GM12878 (cell line): Measurements from ENCODE around the gene PDE7B. TPM values are rescaled to one million over a fixed set of nuclear protein-coding genes. Genes with fewer than 3 reads are reported as not detected.

ENCODE experiments used
- ATAC-seq: fragments of 200-7000 bp; cut with Tn5 transposase; 3 replicates; pipeline ENCODE4 v1.9.1; 2020; ENCODE audit warnings: mild to moderate bottlenecking, moderate library complexity
- BruUV-seq: library from RNA; stranded (reverse); fragments of 400-500 nt; replicated peaks from 2 replicates; lab custom pipeline; 2021; lab: Mats Ljungman, UMichigan
- CTCF ChIA-PET: fragments of 300-600 bp; sonication (Branson Sonifier 250); formaldehyde crosslinking; extraction: SDS; loops from one replicate; lab custom pipeline; 2021; ENCODE audit warnings: inconsistent platforms; lab: Yijun Ruan, JAX
- POLR2A ChIA-PET: fragments of 350-600 bp; formaldehyde crosslinking; extraction: SDS; loops from one replicate; lab custom pipeline; 2021; ENCODE audit warnings: inconsistent platforms; lab: Charles Lee
- RAD21 ChIA-PET: fragments of 300-600 bp; sonication (Branson Sonifier 250); formaldehyde crosslinking; loops from one replicate; lab custom pipeline; 2023; ENCODE audit warnings: antibody characterized with exemption; ENCODE audit not compliant: unreplicated experiment; lab: Charles Lee
- SMC1A ChIA-PET: fragments of 300-600 bp; sonication (Branson Sonifier 250); formaldehyde crosslinking; loops from one replicate; lab custom pipeline; 2023; ENCODE audit not compliant: unreplicated experiment, uncharacterized antibody; lab: Charles Lee
- DNase-seq: peaks from one replicate; pipeline ENCODE4 v3.0.0-alpha.2; 2011; ENCODE audit warnings: low read depth, low spot score
- FAIRE-seq: peaks from 3 replicates; lab custom pipeline; 2011; peaks lifted over from hg19 to GRCh38; lab: Jason Lieb, UNC
- H2AFZ ChIP-seq: 2 replicates; pipeline ENCODE4 v1.6.0; 2011; ENCODE audit warnings: low read depth, low read length, control low read depth; ENCODE audit not compliant: control insufficient read depth
- H3K27ac ChIP-seq: 2 replicates; pipeline ENCODE4 v1.5.1; 2011; ENCODE audit warnings: control low read depth; ENCODE audit not compliant: control insufficient read depth, insufficient read depth
- H3K27me3 ChIP-seq, 2 experiments: replicated peaks in 1 of 2; 2 replicates each; pipeline versions ENCODE4 v1.6.0 to v1.6.1; 2011; ENCODE audit warnings: low read length in 1 of 2; ENCODE audit not compliant: control insufficient read depth in 2 of 2, insufficient read depth in 2 of 2
- H3K36me3 ChIP-seq, 2 experiments: 2 replicates each; pipeline ENCODE4 v1.5.1; 2011; ENCODE audit warnings: low read length in 1 of 2; ENCODE audit not compliant: control insufficient read depth in 2 of 2, insufficient read depth in 2 of 2
- H3K4me1 ChIP-seq: 2 replicates; pipeline ENCODE4 v1.6.1; 2011; ENCODE audit warnings: mild to moderate bottlenecking, low read length, moderate library complexity, mixed read lengths; ENCODE audit not compliant: control insufficient read depth, insufficient read depth
- H3K4me2 ChIP-seq: 2 replicates; pipeline ENCODE4 v1.6.0; 2011; ENCODE audit warnings: control low read depth; ENCODE audit not compliant: control insufficient read depth, insufficient read depth
- H3K4me3 ChIP-seq: fragments of 200-600 bp; sonication (generic); 2 replicates; pipeline ENCODE4 v1.5.1; 2016
- H3K79me2 ChIP-seq: 2 replicates; pipeline ENCODE4 v1.6.0; 2011; ENCODE audit warnings: low read length; ENCODE audit not compliant: control insufficient read depth, insufficient read depth
- H3K9ac ChIP-seq: 2 replicates; pipeline ENCODE4 v1.8.0; 2011; ENCODE audit warnings: low read length, control low read depth, mixed read lengths; ENCODE audit not compliant: control insufficient read depth, insufficient read depth
- H3K9me3 ChIP-seq: replicated peaks from 3 replicates; pipeline ENCODE4 v1.5.1; 2011; ENCODE audit warnings: mild to moderate bottlenecking, low read length; ENCODE audit not compliant: control insufficient read depth, insufficient read depth
- H4K20me1 ChIP-seq: 2 replicates; pipeline ENCODE4 v1.6.0; 2011; ENCODE audit not compliant: control insufficient read depth, insufficient read depth
- CHD1 ChIP-seq: IDR thresholded peaks from 2 replicates; pipeline ENCODE4 v1.6.1; 2012; ENCODE audit warnings: low read depth, low read length, improper control_type of control experiment
- CREB1 ChIP-seq: IDR thresholded peaks from 2 replicates; pipeline ENCODE4 v1.6.1; 2012; ENCODE audit warnings: low read depth, mild to moderate bottlenecking, inconsistent platforms
- CREM ChIP-seq: IDR thresholded peaks from 2 replicates; pipeline ENCODE4 v1.6.1; 2014; ENCODE audit warnings: antibody characterized with exemption, low read depth
- MEF2B ChIP-seq: fragments of 450-650 bp; IDR thresholded peaks from 2 replicates; pipeline ENCODE4 v1.6.1; 2018; ENCODE audit warnings: mild to moderate bottlenecking, moderate library complexity; ENCODE audit not compliant: partially characterized antibody, poor library complexity, severe bottlenecking
- NFXL1 ChIP-seq: fragments of 450-650 bp; IDR thresholded peaks from 2 replicates; pipeline ENCODE4 v1.6.1; 2017; ENCODE audit warnings: antibody characterized with exemption, mild to moderate bottlenecking, borderline replicate concordance
- SIN3A ChIP-seq: IDR thresholded peaks from 2 replicates; pipeline ENCODE4 v1.6.1; 2012; ENCODE audit warnings: low read depth, low read length, improper control_type of control experiment
- SP1 ChIP-seq: IDR thresholded peaks from one replicate; pipeline ENCODE4 v1.6.1; 2011; ENCODE audit warnings: low read depth, low read length
- STAT1 ChIP-seq: fragments of 450-650 bp; conservative IDR thresholded peaks from 2 replicates; pipeline ENCODE4 v1.6.1; 2014; ENCODE audit warnings: antibody characterized with exemption, mild to moderate bottlenecking
- TCF12 ChIP-seq: IDR thresholded peaks from 2 replicates; pipeline ENCODE4 v1.6.1; 2011; ENCODE audit warnings: low read depth, mild to moderate bottlenecking, low read length
- WRNIP1 ChIP-seq: IDR thresholded peaks from 2 replicates; pipeline ENCODE4 v1.6.1; 2011; ENCODE audit warnings: low read depth, low read length, improper control_type of control experiment, borderline replicate concordance
- WGBS: methylation state at CpG from one replicate; pipeline ENCODE4 v1.1.6; 2016; ENCODE audit warnings: low lambda C conversion rate; ENCODE audit not compliant: insufficient replicate concordance, insufficient coverage; ENCODE audit errors: missing lambda C conversion rate; 5-methylcytosine and 5-hydroxymethylcytosine counted together
- in situ Hi-C: fragments of 300-500 bp; cut with MboI; formaldehyde crosslinking; loops from 9 replicates; pipeline ENCODE4 v1.14.3; 2018; ENCODE audit warnings: mixed read lengths
- intact Hi-C: fragments of 100-400 bp; cut with micrococcal nuclease; formaldehyde crosslinking; loops from one replicate; pipeline ENCODE4 v1.14.2; 2022; ENCODE audit not compliant: unreplicated experiment
- polyA plus RNA-seq, 11 experiments: library from polyadenylated mRNA; depleted of rRNA in 4 of 11; unstranded in 6 of 11; stranded (reverse) in 5 of 11; fragments of >200 nt; fragmentation: Nextera tagmentation in 4 of 11; fragmentation: Illumina TruSeq in 1 of 11; extraction: Ambion mirVana in 4 of 11; extraction: Trizol in 1 of 11; gene quantifications; 1 replicate in 1 of 11; 2 replicates in 10 of 11; pipeline versions ENCODE4 v1.2.1 to v1.2.3, GENCODE V29; 2011 to 2016; ENCODE audit warnings: inconsistent platforms in 2 of 11, missing spikeins in 2 of 11, low read depth in 1 of 11
- total RNA-seq, 4 experiments: library from RNA; depleted of rRNA in 3 of 4; stranded (reverse); fragments of >200 nt in 3 of 4; fragmentation: Illumina TruSeq in 1 of 4; extraction: Trizol in 1 of 4; gene quantifications; 2 replicates each; pipeline versions ENCODE4 v1.2.1 to v1.2.3, GENCODE V29; 2013 to 2021
- TF ChIP-seq, protein P1 (sequence below): fragments of 450-650 bp; IDR thresholded peaks from 2 replicates; pipeline ENCODE4 v1.6.1; 2017; ENCODE audit warnings: antibody characterized with exemption, mild to moderate bottlenecking, moderate library complexity
- TF ChIP-seq, protein P2 (sequence below): IDR thresholded peaks from 2 replicates; pipeline ENCODE4 v1.6.1; 2011; ENCODE audit warnings: borderline replicate concordance, low read depth, mild to moderate bottlenecking, moderate library complexity, mixed read lengths, low read length; ENCODE audit not compliant: insufficient read depth; ENCODE audit errors: extremely low read length

The PDE7B gene
- total and polyA plus RNA-seq, 10 of the 15 experiments (the other 5 are each of a cell fraction or from before 2014, with no cell fraction given): not detected

DNA sequence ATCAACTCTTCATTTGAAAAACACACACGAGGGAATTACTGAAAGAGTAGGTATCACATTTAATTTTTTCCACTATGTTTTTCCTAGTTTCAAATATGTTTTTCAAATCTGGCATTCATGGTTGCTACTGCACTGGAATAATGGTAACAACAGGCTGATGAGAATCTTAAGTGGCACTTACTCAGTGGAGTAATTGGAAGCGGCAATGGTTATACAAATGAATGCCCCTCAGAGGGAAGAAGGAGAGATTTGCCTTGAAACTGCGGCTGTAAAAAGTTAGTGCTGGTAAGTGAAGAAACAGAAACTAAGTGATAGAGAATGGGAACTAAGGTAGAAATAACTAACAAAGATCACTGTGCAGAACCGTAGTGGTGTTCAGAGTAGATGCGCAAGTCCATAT, 41.0 kb upstream of the PDE7B start:
- in situ Hi-C loops (no loop called here), intact Hi-C loops (no loop called here)
- Histone ChIP-seq H3K27ac (no peak overlapping the region), H4K20me1 (no peaks in the 10 kb centered on the region), H3K9ac (no peak overlapping the region), H3K9me3 (no peaks in the 10 kb centered on the region), H3K4me2 (no peak overlapping the region), H3K79me2 (no peaks in the 10 kb centered on the region), H3K27me3 (peaks cover 0 to 1% of the 10 kb centered on the region in 2 experiments; a peak in 1 of 4 replicates), H3K4me3 (no peak overlapping the region), H2AFZ (no peak overlapping the region), H3K4me1 (no peaks in the 10 kb centered on the region), H3K36me3 (no peaks in the 10 kb centered on the region)
- ChIA-PET CTCF (no interaction called here), SMC1A (no interaction called here), POLR2A (no interaction called here), RAD21 (no interaction called here)
- FAIRE-seq (no peak), ATAC-seq (no peak), DNase-seq (no peak)
- WGBS: 76% methylated on average over 5 of the region's 5 CpGs
- TF ChIP-seq WRNIP1 (no peak), STAT1 (no peak)
- BruUV-seq: no TSS peak

DNA sequence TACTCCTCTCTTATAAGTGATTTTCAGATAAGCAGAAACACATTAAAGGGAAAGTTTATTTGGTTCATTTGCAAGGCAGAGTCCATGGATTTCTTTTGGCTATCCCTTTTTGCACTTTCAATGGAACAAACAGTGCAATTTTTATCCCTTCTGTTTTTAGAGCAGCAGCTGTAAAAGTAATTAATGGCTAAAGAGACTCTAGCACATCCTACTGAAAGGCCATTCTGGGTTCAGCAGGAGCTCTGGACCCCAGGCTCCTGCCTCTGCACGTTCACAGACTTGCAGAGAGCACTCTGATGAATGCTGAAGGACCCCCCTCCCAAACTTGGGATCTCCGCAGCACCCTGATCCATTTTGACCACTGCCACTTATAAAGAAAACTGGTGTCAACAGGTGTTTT, 40.3 kb upstream of the PDE7B start:
- TF ChIP-seq TCF12: no peak
- TF ChIP-seq SIN3A: no peak
- TF ChIP-seq, protein P1, sequence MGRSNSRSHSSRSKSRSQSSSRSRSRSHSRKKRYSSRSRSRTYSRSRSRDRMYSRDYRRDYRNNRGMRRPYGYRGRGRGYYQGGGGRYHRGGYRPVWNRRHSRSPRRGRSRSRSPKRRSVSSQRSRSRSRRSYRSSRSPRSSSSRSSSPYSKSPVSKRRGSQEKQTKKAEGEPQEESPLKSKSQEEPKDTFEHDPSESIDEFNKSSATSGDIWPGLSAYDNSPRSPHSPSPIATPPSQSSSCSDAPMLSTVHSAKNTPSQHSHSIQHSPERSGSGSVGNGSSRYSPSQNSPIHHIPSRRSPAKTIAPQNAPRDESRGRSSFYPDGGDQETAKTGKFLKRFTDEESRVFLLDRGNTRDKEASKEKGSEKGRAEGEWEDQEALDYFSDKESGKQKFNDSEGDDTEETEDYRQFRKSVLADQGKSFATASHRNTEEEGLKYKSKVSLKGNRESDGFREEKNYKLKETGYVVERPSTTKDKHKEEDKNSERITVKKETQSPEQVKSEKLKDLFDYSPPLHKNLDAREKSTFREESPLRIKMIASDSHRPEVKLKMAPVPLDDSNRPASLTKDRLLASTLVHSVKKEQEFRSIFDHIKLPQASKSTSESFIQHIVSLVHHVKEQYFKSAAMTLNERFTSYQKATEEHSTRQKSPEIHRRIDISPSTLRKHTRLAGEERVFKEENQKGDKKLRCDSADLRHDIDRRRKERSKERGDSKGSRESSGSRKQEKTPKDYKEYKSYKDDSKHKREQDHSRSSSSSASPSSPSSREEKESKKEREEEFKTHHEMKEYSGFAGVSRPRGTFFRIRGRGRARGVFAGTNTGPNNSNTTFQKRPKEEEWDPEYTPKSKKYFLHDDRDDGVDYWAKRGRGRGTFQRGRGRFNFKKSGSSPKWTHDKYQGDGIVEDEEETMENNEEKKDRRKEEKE: no peak
- TF ChIP-seq, protein P2, sequence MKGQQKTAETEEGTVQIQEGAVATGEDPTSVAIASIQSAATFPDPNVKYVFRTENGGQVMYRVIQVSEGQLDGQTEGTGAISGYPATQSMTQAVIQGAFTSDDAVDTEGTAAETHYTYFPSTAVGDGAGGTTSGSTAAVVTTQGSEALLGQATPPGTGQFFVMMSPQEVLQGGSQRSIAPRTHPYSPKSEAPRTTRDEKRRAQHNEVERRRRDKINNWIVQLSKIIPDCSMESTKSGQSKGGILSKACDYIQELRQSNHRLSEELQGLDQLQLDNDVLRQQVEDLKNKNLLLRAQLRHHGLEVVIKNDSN: no peak
- TF ChIP-seq NFXL1: no peak
- no peak for TF ChIP-seq CHD1
- TF ChIP-seq CREB1: no peak
- TF ChIP-seq WRNIP1: no peak
- TF ChIP-seq MEF2B: no peak
- TF ChIP-seq SP1: no peak
- no peak for TF ChIP-seq CREM
- no peak overlapping the region for H3K4me2 ChIP-seq
- no peak overlapping the region for H3K4me3 ChIP-seq
- ChIA-PET POLR2A (no interaction called here), CTCF (no interaction called here), SMC1A (no interaction called here), RAD21 (no interaction called here)
- no peak overlapping the region for H3K27ac ChIP-seq
- BruUV-seq: no TSS peak
- H3K36me3 ChIP-seq: no peaks in the 10 kb centered on the region
- no peak overlapping the region for H2AFZ ChIP-seq
- intact Hi-C loops (no loop called here), in situ Hi-C loops (no loop called here)
- H3K79me2 ChIP-seq: no peaks in the 10 kb centered on the region
- no peak for DNase-seq
- H3K27me3 ChIP-seq: peaks cover 0 to 1% of the 10 kb centered on the region in 2 experiments; a peak in 1 of 4 replicates
- no peaks in the 10 kb centered on the region for H3K9me3 ChIP-seq
- no peaks in the 10 kb centered on the region for H4K20me1 ChIP-seq
- FAIRE-seq: no peak
- ATAC-seq: no peak
- H3K4me1 ChIP-seq: no peaks in the 10 kb centered on the region
- H3K9ac ChIP-seq: no peak overlapping the region
- WGBS: 43% methylated on average over 2 of the region's 2 CpGs
